Fibroblast of the aortic adventitia (primary cell): ENCODE measurements around the gene RRP15. TPM values are rescaled to one million over a fixed set of nuclear protein-coding genes. Genes with fewer than 3 reads are reported as not detected.

Experiments used
- DNase-seq: peaks from one replicate; pipeline ENCODE4 v3.0.0-alpha.2; 2010; ENCODE audit warnings: low read depth
- H3K4me3 ChIP-seq: 2 replicates; pipeline ENCODE4 v1.5.1; 2011; ENCODE audit warnings: low read depth, mild to moderate bottlenecking, control low read depth, low read length, moderate library complexity
- total RNA-seq: library from RNA; depleted of rRNA; stranded (reverse); fragments of >200 nt; gene quantifications from 2 replicates; pipeline ENCODE4 v1.2.3, GENCODE V29; 2012; ENCODE audit warnings: low replicate concordance
- TF ChIP-seq, protein P1 (sequence below): IDR thresholded peaks from 2 replicates; pipeline ENCODE4 v1.5.1; 2011; ENCODE audit warnings: mild to moderate bottlenecking, low read length, control low read depth, inconsistent platforms; ENCODE audit not compliant: insufficient read depth

RRP15 gene
- total RNA-seq, 1 donor = 10.0 TPM

DNA sequence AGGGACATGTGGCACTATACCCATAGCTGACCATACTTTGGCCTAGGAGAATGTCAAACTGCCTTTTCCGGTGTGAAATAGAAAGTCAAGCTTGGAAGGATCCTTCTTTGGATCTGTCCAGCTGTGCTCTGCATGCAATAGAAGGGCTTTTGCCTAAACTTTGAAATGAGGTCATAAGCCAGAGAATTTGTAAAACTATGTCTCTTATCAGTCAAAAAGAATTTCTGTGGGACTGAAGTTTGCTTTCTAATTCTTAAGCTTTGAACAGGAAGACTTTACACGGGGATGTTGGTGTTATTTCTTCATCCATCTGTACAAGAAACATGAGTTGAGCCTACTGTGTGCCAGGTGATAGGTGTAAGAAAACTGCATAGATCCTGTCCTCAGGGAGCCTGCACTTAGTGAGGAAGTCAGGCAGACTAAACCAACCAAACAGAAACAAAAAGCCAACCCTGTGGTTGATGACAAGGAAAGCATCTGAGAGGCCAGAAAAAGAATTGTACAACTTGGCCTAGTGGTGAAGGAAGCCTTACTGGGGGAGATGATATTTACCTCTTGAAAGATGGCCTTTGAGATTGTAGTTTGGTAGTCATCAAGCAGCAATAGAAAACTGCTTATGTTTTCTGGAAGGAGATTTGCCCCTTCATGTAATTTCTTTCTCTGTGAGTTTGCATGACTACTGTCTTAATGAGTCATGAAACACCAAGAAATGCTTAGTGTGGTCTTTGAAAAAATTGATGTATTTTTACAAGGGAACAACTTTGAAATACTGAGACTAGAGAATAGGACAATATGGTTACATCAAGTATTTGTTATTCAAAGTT is 84.8 kb downstream of the RRP15 start:
- peak; percentile 91 for DNase-seq
- TF ChIP-seq, protein P1, sequence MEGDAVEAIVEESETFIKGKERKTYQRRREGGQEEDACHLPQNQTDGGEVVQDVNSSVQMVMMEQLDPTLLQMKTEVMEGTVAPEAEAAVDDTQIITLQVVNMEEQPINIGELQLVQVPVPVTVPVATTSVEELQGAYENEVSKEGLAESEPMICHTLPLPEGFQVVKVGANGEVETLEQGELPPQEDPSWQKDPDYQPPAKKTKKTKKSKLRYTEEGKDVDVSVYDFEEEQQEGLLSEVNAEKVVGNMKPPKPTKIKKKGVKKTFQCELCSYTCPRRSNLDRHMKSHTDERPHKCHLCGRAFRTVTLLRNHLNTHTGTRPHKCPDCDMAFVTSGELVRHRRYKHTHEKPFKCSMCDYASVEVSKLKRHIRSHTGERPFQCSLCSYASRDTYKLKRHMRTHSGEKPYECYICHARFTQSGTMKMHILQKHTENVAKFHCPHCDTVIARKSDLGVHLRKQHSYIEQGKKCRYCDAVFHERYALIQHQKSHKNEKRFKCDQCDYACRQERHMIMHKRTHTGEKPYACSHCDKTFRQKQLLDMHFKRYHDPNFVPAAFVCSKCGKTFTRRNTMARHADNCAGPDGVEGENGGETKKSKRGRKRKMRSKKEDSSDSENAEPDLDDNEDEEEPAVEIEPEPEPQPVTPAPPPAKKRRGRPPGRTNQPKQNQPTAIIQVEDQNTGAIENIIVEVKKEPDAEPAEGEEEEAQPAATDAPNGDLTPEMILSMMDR = no peak
- H3K4me3 ChIP-seq = peak overlapping the region; percentile 4

DNA sequence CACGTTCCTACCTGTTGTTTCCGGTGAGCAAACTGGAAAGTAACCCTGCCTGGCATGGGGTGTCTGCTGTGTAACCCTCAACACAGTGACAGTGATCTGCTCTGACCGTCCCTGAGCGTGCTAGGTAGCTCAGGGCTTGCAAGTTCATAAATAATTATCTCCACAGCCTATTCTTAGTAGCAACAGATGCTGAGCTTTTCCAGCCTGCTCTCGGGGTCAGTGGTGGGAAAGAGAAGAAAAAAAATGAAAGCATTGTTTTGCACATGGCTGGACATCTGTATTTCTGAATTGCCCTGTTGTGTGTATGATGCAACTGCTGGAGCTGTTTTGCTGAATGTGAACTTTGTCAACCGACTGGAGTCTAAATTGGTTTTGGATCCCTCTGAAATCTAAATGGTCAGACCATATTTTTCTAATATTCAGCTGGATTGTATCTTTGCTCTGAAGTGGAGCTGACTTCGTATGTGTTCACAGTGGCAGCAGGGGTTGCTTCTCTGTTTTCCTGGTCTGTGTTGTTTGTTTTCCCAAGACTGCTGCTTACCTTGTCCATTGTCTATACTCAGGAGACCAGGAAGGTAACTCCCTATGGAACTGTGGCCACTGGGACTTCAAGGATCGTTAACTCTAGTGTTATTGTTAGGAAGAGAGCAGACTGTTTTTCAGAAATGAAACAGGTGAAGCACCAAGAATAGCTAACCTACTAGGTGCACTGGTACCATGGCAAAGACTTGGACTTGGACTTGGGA is 87.0 kb downstream of the RRP15 start:
- TF ChIP-seq, protein P1 = no peak
- no peak overlapping the region for H3K4me3 ChIP-seq
- DNase-seq = peak; percentile 86

DNA sequence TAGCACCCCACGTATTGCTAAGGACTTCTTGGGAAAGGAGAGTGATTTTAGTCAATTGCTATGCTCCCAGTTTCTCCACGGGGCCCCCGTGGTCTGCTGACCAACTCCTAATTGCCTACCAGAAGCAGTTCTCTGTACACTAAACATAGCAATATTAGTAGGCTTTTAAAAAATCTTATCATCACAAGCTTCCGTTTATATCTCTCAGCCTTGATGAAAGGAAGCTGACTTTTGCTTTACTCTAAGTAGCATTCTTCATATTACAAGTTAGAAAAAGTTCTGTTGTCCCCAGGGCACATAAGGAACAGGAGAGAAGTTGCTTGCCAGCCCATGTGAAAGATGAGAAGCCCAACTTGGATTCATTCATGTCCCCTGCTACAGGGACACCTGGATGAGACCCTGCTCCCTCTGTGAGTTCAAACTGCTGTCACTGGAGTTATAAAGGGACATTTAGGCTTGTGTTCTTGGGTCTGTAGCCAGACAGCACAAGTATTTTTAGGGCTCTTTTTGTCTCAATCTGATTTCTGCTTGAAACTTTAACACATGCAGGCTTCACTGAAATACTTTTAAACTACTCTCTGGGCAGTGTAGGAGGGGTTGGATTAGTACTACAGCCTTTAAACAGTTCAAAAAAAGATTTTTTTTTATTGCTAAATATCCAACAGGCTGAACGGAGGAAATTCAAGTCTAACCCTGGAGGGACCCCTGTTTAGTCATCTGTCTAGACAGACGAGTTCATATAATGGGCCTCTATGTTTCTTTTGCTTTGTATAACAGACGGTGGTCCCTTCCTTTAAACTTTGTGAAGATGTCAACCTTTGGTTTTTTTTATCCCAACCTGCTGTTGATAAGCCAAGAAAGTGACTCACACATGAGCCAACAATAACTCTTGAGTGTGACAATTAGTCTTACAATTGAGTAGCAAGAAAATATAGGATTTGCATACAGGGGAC is 89.6 kb downstream of the RRP15 start:
- no peak overlapping the region for H3K4me3 ChIP-seq
- TF ChIP-seq, protein P1 = no peak
- peak; percentile 44 for DNase-seq

DNA sequence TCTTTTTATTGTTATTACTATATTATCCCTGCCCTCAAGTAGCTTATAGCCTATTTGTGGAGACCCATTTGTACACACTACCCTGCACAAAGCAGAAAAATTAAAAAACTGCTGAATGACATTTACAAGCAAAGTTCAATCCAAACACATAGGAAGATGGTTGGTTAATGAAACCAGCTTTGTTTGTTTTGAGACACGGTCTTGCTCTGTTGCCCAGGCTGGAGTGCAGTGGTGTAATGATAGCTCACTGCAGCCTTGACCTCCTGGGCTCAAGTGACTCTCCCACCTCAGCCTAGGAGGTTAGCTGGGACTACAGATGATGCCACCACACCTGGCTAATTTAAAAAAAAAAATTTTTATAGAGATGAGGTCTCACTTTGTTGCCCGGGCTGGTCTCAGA is 91.6 kb downstream of the RRP15 start:
- DNase-seq = no peak
- TF ChIP-seq, protein P1 = no peak
- H3K4me3 ChIP-seq = peak overlapping the region; percentile 26

DNA sequence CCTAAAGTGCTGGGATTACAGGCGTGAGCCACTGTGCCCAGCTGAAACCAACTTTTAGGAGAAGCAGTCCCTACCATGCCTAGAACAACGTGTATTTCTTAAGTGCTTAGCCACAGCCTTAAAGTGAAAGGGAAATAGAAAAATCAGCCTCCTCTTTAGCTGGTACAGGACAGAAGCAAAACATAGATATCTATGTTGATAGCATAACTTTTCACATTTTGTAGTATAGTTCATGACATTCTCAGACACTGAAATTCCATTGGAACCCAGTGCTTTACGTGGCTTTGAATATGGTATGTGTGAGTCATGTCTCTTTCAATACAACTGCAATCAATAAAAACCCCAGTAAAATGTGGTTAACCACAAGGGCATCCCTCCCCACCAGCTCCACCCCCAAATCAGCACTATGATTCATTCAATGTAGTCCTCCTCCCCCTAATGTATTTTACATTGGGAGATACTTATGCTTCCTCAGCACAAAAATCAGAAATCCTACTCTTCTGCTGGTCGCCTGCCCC is 92.1 kb downstream of the RRP15 start:
- TF ChIP-seq, protein P1 = no peak
- H3K4me3 ChIP-seq = peak overlapping the region; percentile 26

DNA sequence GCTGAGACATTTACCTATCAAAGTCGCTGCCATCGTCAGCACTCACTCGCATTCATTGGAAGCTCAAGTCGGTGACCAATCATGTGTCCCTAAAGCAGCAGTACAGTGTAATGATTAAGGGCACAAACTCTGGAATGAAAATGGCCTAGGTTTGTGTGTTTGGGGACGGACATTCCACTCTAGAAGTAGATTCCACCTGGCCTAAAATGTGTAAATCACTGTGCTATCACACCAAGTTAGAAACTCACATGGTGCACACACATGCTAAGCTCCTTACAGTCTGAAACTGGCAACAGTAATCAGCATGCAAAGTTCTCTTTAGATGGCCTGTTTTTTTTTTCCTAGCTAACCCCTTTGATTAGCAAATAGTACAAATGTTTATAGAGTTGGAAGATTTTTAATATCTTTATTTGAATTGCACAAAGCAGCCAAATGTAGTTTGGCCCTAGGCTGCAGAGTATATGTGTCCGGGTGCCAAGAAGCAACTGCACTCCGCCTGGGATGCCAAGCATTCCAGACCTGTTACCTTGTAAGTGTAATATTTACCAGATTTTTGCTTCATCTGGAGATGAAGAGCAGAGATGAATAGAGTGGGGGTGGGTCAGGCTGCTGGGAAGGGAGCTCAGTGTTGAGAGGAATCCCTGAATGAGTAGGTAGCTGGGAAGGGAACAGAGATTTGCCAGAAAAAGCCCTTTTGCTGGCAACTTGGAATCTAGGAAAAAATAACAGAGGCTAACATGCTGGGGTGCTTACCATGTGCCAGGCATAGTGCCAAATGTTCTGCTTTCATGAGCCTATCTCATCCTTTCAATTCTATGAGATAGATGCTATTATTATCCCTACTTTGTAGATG is 95.3 kb downstream of the RRP15 start:
- H3K4me3 ChIP-seq = no peak overlapping the region
- peak; percentile 94 for DNase-seq
- TF ChIP-seq, protein P1 = no peak

More for the DNA sequence above, 92.1 kb downstream of the RRP15 start:
- peak; percentile 98 for DNase-seq
